K562 (cell line): ENCODE measurements around the gene ZDHHC8. TPM values are rescaled to one million over a fixed set of nuclear protein-coding genes. Genes with fewer than 3 reads are reported as not detected.

Source experiments
- BCOR ChIP-seq: fragments of 450-650 bp; IDR thresholded peaks from 2 replicates; pipeline ENCODE4 v1.6.1; 2016
- HNRNPK ChIP-seq: fragments of 200-400 bp; formaldehyde crosslinking; IDR thresholded peaks from one replicate; pipeline ENCODE4 v1.6.1; 2018; ENCODE audit warnings: mild to moderate bottlenecking, low read depth, low read length; ENCODE audit not compliant: poor library complexity, severe bottlenecking
- IRF2 ChIP-seq: sonication (generic); formaldehyde crosslinking; IDR thresholded peaks from 2 replicates; pipeline ENCODE4 v1.8.1; 2022; ENCODE audit warnings: mild to moderate bottlenecking, missing genetic modification reagents
- MCM2 ChIP-seq: fragments of 450-650 bp; IDR thresholded peaks from 2 replicates; pipeline ENCODE4 v1.6.1; 2017; ENCODE audit warnings: low read depth, mild to moderate bottlenecking
- MTA3 ChIP-seq: fragments of 450-650 bp; formaldehyde crosslinking; IDR thresholded peaks from 2 replicates; pipeline ENCODE4 v1.6.1; 2017; ENCODE audit warnings: mild to moderate bottlenecking, borderline replicate concordance
- PRMT5 ChIP-seq: sonication (generic); formaldehyde crosslinking; IDR thresholded peaks from 2 replicates; pipeline ENCODE4 v1.5.0; 2020; ENCODE audit warnings: missing genetic modification reagents
- THRA ChIP-seq: fragments of 450-650 bp; IDR thresholded peaks from 2 replicates; pipeline ENCODE4 v1.6.1; 2017; ENCODE audit warnings: mild to moderate bottlenecking, moderate library complexity
- ZBTB40 ChIP-seq, 2 experiments: fragments of 450-650 bp in 1 of 2; sonication (generic) in 1 of 2; formaldehyde crosslinking in 1 of 2; IDR thresholded peaks; 2 replicates each; pipeline versions ENCODE4 v1.7.1 to v1.9.0; 2016 to 2022; ENCODE audit warnings: inconsistent platforms in 1 of 2, mild to moderate bottlenecking in 1 of 2, missing genetic modification reagents in 1 of 2
- polyA plus RNA-seq, 8 experiments: library from polyadenylated mRNA; depleted of rRNA in 4 of 8; stranded (reverse) in 5 of 8; unstranded in 3 of 8; fragments of >200 nt; fragmentation: Nextera tagmentation in 2 of 8; fragmentation: Illumina TruSeq in 1 of 8; extraction: Ambion mirVana in 2 of 8; extraction: Trizol in 1 of 8; gene quantifications; 2 replicates each; pipeline versions ENCODE4 v1.2.1 to v1.2.3, GENCODE V29; 2011 to 2014; ENCODE audit warnings: inconsistent platforms in 1 of 8, missing spikeins in 1 of 8
- total RNA-seq, 7 experiments: library from RNA; depleted of rRNA in 6 of 7; stranded (reverse); fragments of >200 nt in 6 of 7; fragmentation: Illumina TruSeq in 2 of 7; extraction: Trizol in 2 of 7; gene quantifications; 2 replicates each; pipeline versions ENCODE4 v1.2.1 to v1.2.3, GENCODE V29; 2011 to 2021; ENCODE audit warnings: low replicate concordance in 1 of 7
- TF ChIP-seq, protein P1 (sequence below): fragments of 450-650 bp; formaldehyde crosslinking; IDR thresholded peaks from 2 replicates; pipeline ENCODE4 v1.4.0; 2020; ENCODE audit warnings: mild to moderate bottlenecking
- TF ChIP-seq, protein P2 (sequence below): sonication (generic); formaldehyde crosslinking; IDR thresholded peaks from 2 replicates; pipeline ENCODE4 v1.4.0; 2020; ENCODE audit warnings: mild to moderate bottlenecking, missing genetic modification reagents
- TF ChIP-seq, protein P3 (sequence below): fragments of 250-450 bp; sonication (Bioruptor Pico); IDR thresholded peaks from 2 replicates; pipeline ENCODE4 v1.8.0; 2022; ENCODE audit warnings: moderate library complexity, mild to moderate bottlenecking, inconsistent platforms

The ZDHHC8 gene
- total and polyA plus RNA-seq, 9 of the 15 experiments (the other 6 are each of a cell fraction or from before 2014, with no cell fraction given), result 0.04 to 109 (median 16.4) TPM

- TF ChIP-seq, protein P1, sequence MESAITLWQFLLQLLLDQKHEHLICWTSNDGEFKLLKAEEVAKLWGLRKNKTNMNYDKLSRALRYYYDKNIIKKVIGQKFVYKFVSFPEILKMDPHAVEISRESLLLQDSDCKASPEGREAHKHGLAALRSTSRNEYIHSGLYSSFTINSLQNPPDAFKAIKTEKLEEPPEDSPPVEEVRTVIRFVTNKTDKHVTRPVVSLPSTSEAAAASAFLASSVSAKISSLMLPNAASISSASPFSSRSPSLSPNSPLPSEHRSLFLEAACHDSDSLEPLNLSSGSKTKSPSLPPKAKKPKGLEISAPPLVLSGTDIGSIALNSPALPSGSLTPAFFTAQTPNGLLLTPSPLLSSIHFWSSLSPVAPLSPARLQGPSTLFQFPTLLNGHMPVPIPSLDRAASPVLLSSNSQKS (CRISPR knock-in tag), result no peak
- TF ChIP-seq, protein P2, sequence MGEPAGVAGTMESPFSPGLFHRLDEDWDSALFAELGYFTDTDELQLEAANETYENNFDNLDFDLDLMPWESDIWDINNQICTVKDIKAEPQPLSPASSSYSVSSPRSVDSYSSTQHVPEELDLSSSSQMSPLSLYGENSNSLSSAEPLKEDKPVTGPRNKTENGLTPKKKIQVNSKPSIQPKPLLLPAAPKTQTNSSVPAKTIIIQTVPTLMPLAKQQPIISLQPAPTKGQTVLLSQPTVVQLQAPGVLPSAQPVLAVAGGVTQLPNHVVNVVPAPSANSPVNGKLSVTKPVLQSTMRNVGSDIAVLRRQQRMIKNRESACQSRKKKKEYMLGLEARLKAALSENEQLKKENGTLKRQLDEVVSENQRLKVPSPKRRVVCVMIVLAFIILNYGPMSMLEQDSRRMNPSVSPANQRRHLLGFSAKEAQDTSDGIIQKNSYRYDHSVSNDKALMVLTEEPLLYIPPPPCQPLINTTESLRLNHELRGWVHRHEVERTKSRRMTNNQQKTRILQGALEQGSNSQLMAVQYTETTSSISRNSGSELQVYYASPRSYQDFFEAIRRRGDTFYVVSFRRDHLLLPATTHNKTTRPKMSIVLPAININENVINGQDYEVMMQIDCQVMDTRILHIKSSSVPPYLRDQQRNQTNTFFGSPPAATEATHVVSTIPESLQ (CRISPR knock-in tag), result no peak
- TF ChIP-seq MCM2, result no peak
- no peak for TF ChIP-seq ZBTB40 (IDR thresholded peaks at IDR 0.05)
- TF ChIP-seq ZBTB40 (CRISPR knock-in tag; IDR thresholded peaks at IDR 0.05), result no peak
- TF ChIP-seq IRF2 (CRISPR knock-in tag), result peak; percentile 90
- 0 out of 2 replicates have a peak, but pooled peaks have one; percentile 56 for TF ChIP-seq PRMT5
- TF ChIP-seq MTA3, result no peak
- TF ChIP-seq HNRNPK, result no peak
- no peak for TF ChIP-seq THRA
- TF ChIP-seq, protein P3, sequence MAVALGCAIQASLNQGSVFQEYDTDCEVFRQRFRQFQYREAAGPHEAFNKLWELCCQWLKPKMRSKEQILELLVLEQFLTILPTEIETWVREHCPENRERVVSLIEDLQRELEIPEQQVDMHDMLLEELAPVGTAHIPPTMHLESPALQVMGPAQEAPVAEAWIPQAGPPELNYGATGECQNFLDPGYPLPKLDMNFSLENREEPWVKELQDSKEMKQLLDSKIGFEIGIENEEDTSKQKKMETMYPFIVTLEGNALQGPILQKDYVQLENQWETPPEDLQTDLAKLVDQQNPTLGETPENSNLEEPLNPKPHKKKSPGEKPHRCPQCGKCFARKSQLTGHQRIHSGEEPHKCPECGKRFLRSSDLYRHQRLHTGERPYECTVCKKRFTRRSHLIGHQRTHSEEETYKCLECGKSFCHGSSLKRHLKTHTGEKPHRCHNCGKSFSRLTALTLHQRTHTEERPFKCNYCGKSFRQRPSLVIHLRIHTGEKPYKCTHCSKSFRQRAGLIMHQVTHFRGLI (CRISPR knock-in tag), result no peak
- no peak for TF ChIP-seq BCOR
Measured at GRCh38 chr22:20179455-20180244, 48.0 kb downstream of the ZDHHC8 start (continued).
